Naive thymus-derived CD4-positive, alpha-beta T cell (primary cell): ENCODE results near the gene LGALS16. TPM values are rescaled to one million over a fixed set of nuclear protein-coding genes. Genes with fewer than 3 reads are reported as not detected.

Experiments
- polyA plus RNA-seq, 2 donors: library from polyadenylated mRNA; unstranded; fragments of 300-500 nt; fragmentation: Illumina TruSeq; gene quantifications; one replicate each; pipeline ENCODE4 v1.2.3, GENCODE V29; 2021
- total RNA-seq, 6 experiments: library from RNA in 5 of 6; stranded (reverse) in 5 of 6; gene quantifications; 1 replicate in 5 of 6; 2 replicates in 1 of 6; pipeline ENCODE4 v1.2.3 and lab custom pipeline; 2021 to 2026

LGALS16 gene
- total and polyA plus RNA-seq, 7 experiments from 2014 or later, result not detected

Other genes with a start within 250 kb of the LGALS16 start
- gene ZFP36, start 249.1 kb upstream of the LGALS16 start, total RNA-seq, result 1,000 to 10,000 TPM in 1 of 5 experiments, 100 to 1,000 TPM in 3, 10 to 100 TPM in 1; 72.1 to 1,250 (median 187) TPM
- gene ZFP36, start 249.1 kb upstream of the LGALS16 start, polyA plus RNA-seq, result 10 to 100 TPM; 75.5 to 97.1 TPM
- gene PLEKHG2, start 243.2 kb upstream of the LGALS16 start, total RNA-seq, result 100 to 1,000 TPM in 1 of 5 experiments, 10 to 100 TPM in 4; 16.4 to 205 (median 58.2) TPM
- 10 to 100 TPM in 1 of 2 donors, 1 to 10 TPM in 1; 2.6 to 18.5 TPM for gene PLEKHG2, start 243.2 kb upstream of the LGALS16 start, polyA plus RNA-seq
- 1,000 to 10,000 TPM; 2,281 to 4,335 (median 4,063) TPM for gene RPS16, start 220.0 kb upstream of the LGALS16 start, total RNA-seq
- gene RPS16, start 220.0 kb upstream of the LGALS16 start, polyA plus RNA-seq, result 1,000 to 10,000 TPM; 2,448 to 2,618 TPM
- gene SUPT5H, start 210.3 kb upstream of the LGALS16 start, total RNA-seq, result 100 to 1,000 TPM; 180 to 247 (median 203) TPM
- gene SUPT5H, start 210.3 kb upstream of the LGALS16 start, polyA plus RNA-seq, result 100 to 1,000 TPM in 1 of 2 donors, 10 to 100 TPM in 1; 78.7 to 127 TPM
- gene TIMM50, start 175.1 kb upstream of the LGALS16 start, total RNA-seq, result 10 to 100 TPM; 43.5 to 70.0 (median 50.0) TPM
- 10 to 100 TPM; 43.8 to 50.8 TPM for gene TIMM50, start 175.1 kb upstream of the LGALS16 start, polyA plus RNA-seq
- gene DLL3, start 157.0 kb upstream of the LGALS16 start, total RNA-seq, result under 1 TPM in 2 of 5 experiments, not detected in 3; 0.15 to 0.22 TPM
- gene DLL3, start 157.0 kb upstream of the LGALS16 start, polyA plus RNA-seq, result under 1 TPM; 0.08 to 0.12 TPM
- gene SELENOV, start 140.8 kb upstream of the LGALS16 start, total RNA-seq, result not detected
- gene SELENOV, start 140.8 kb upstream of the LGALS16 start, polyA plus RNA-seq, result not detected
- 1 to 10 TPM; 4.4 to 8.5 (median 6.2) TPM for gene EID2B, start 123.1 kb upstream of the LGALS16 start, total RNA-seq
- gene EID2B, start 123.1 kb upstream of the LGALS16 start, polyA plus RNA-seq, result 1 to 10 TPM; 6.3 to 6.4 TPM
- gene EID2, start 115.8 kb upstream of the LGALS16 start, total RNA-seq, result 10 to 100 TPM; 12.2 to 29.1 (median 16.1) TPM
- 10 to 100 TPM; 19.7 to 43.0 TPM for gene EID2, start 115.8 kb upstream of the LGALS16 start, polyA plus RNA-seq
- not detected for gene LGALS13, start 53.4 kb upstream of the LGALS16 start, total RNA-seq
- gene LGALS13, start 53.4 kb upstream of the LGALS16 start, polyA plus RNA-seq, result not detected
- under 1 TPM in 1 of 5 experiments, not detected in 4; 0.41 TPM for gene LGALS14, start 48.6 kb downstream of the LGALS16 start, total RNA-seq
- 1 to 10 TPM in 1 of 2 donors, under 1 TPM in 1; 0.72 to 1.1 TPM for gene LGALS14, start 48.6 kb downstream of the LGALS16 start, polyA plus RNA-seq
- gene CLC, start 82.1 kb downstream of the LGALS16 start, total RNA-seq, result 10 to 100 TPM in 2 of 5 experiments, 1 to 10 TPM in 2, under 1 TPM in 1; 0.81 to 50.4 (median 2.0) TPM
- not detected for gene CLC, start 82.1 kb downstream of the LGALS16 start, polyA plus RNA-seq
- not detected for gene LEUTX, start 122.9 kb downstream of the LGALS16 start, total RNA-seq
- not detected for gene LEUTX, start 122.9 kb downstream of the LGALS16 start, polyA plus RNA-seq
- 10 to 100 TPM; 12.3 to 38.9 (median 23.5) TPM for gene DYRK1B, start 178.2 kb downstream of the LGALS16 start, total RNA-seq
- 1 to 10 TPM; 3.0 to 8.4 TPM for gene DYRK1B, start 178.2 kb downstream of the LGALS16 start, polyA plus RNA-seq
- gene FBL, start 190.5 kb downstream of the LGALS16 start, total RNA-seq, result 100 to 1,000 TPM; 237 to 387 (median 369) TPM
- 100 to 1,000 TPM; 222 to 241 TPM for gene FBL, start 190.5 kb downstream of the LGALS16 start, polyA plus RNA-seq